ENCODE measurements around the gene PF4V1.

GRCh38 chr4:73850261-73850970 lies 2.7 kb upstream of the PF4V1 start:
- TF ChIP-seq CTCF (conservative IDR thresholded peaks at IDR 0.05; ENCODE audit: low read length) (no peak), EZH2phosphoT487 (IDR thresholded peaks at IDR 0.05; ENCODE audit: borderline replicate concordance, low read depth, low read length) (no peak)

All from OCI-LY7 (cell line).